MCF 10A (cell line): ENCODE measurements around the gene CTNNA2. TPM values are rescaled to one million over a fixed set of nuclear protein-coding genes. Genes with fewer than 3 reads are reported as not detected.

Source experiments
- BruUV-seq: library from RNA; stranded (reverse); fragments of 400-500 nt; replicated peaks from 2 replicates; lab custom pipeline; 2021; lab: Mats Ljungman, UMichigan
- CTCF ChIA-PET: fragments of 300-600 bp; sonication (Branson Sonifier 250); formaldehyde crosslinking; extraction: SDS; loops from one replicate; lab custom pipeline; 2021; ENCODE audit warnings: antibody characterized with exemption, inconsistent platforms; lab: Yijun Ruan, JAX
- POLR2A ChIA-PET: fragments of 300-600, 350-650 bp; sonication (Branson Sonifier 250); formaldehyde crosslinking; extraction: SDS; loops from one replicate; lab custom pipeline; 2020; ENCODE audit warnings: antibody characterized with exemption, inconsistent platforms; lab: Yijun Ruan, JAX
- DNase-seq: peaks from one replicate; pipeline ENCODE4 v3.0.0-alpha.2; 2018; ENCODE audit not compliant: unreplicated experiment
- H3K27ac Mint-ChIP-seq: one replicate; pipeline ENCODE4 v1.8.0; 2022; ENCODE audit warnings: mild to moderate bottlenecking, low read depth, mixed read lengths; ENCODE audit not compliant: unreplicated experiment
- H3K27me3 Mint-ChIP-seq: one replicate; pipeline ENCODE4 v1.8.0; 2022; ENCODE audit warnings: mixed read lengths; ENCODE audit not compliant: insufficient read depth, unreplicated experiment
- H3K36me3 Mint-ChIP-seq: one replicate; pipeline ENCODE4 v1.8.0; 2022; ENCODE audit warnings: mild to moderate bottlenecking, moderate library complexity, mixed read lengths; ENCODE audit not compliant: insufficient read depth, unreplicated experiment
- H3K4me1 Mint-ChIP-seq: one replicate; pipeline ENCODE4 v1.8.0; 2022; ENCODE audit warnings: mixed read lengths; ENCODE audit not compliant: insufficient read depth, unreplicated experiment
- H3K4me3 Mint-ChIP-seq: one replicate; pipeline ENCODE4 v1.8.0; 2022; ENCODE audit warnings: mild to moderate bottlenecking, moderate library complexity, mixed read lengths; ENCODE audit not compliant: unreplicated experiment
- H3K9me3 Mint-ChIP-seq: one replicate; pipeline ENCODE4 v1.8.0; 2022; ENCODE audit warnings: mixed read lengths; ENCODE audit not compliant: unreplicated experiment
- intact Hi-C: fragments of 100-400 bp; cut with micrococcal nuclease; formaldehyde crosslinking; loops from 2 replicates; pipeline ENCODE4 v1.14.1; 2022
- total RNA-seq: library from RNA; stranded (reverse); gene quantifications from 2 replicates; pipeline ENCODE4 v1.2.3, GENCODE V29; 2022
- TF ChIP-seq, protein P1 (sequence below): fragments of 200-600 bp; IDR thresholded peaks from one replicate; pipeline ENCODE4 v1.8.0; 2022; ENCODE audit warnings: antibody characterized with exemption, mild to moderate bottlenecking; ENCODE audit not compliant: unreplicated experiment

CTNNA2 gene
- total RNA-seq, 1 experiment from 2014 or later, result not detected

DNA sequence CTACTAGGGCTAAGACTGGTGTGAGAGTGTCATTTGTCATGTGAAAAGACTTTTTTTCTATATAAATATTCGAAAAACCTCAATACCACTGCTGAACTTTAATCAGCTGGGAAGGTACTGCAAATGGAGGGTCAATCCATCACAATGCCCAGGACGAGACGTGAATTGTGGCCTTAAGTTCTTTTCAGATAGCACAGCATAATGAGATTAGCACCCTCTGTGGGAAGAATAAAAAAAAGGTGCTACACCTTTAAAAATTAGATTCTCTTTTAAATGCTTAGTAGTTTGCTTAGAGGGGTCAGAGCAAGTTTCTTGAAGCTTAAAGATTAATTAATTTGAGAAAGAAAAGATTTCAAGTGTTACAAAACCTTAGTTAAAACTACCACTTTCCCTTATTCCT, 786.1 kb downstream of the CTNNA2 start:
- Mint-ChIP-seq H3K27ac (no peak overlapping the region), H3K9me3 (no peaks in the 10 kb centered on the region), H3K4me1 (no peaks in the 10 kb centered on the region), H3K27me3 (peaks cover 11% of the 10 kb centered on the region), H3K4me3 (no peak overlapping the region), H3K36me3 (no peaks in the 10 kb centered on the region)
- CTCF ChIA-PET, result interaction anchor here (0.5 to 0.7 kb wide), 2 partner anchors 296 to 447 kb away, joined by 3 read pairs; no protein-coding TSS in a partner anchor
- TF ChIP-seq, protein P1, sequence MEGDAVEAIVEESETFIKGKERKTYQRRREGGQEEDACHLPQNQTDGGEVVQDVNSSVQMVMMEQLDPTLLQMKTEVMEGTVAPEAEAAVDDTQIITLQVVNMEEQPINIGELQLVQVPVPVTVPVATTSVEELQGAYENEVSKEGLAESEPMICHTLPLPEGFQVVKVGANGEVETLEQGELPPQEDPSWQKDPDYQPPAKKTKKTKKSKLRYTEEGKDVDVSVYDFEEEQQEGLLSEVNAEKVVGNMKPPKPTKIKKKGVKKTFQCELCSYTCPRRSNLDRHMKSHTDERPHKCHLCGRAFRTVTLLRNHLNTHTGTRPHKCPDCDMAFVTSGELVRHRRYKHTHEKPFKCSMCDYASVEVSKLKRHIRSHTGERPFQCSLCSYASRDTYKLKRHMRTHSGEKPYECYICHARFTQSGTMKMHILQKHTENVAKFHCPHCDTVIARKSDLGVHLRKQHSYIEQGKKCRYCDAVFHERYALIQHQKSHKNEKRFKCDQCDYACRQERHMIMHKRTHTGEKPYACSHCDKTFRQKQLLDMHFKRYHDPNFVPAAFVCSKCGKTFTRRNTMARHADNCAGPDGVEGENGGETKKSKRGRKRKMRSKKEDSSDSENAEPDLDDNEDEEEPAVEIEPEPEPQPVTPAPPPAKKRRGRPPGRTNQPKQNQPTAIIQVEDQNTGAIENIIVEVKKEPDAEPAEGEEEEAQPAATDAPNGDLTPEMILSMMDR, result no peak
- intact Hi-C loops, result no loop called here
- POLR2A ChIA-PET, result interaction anchor here (0.6 to 0.8 kb wide), 2 partner anchors 574 to 1307 kb away, joined by 3 read pairs; no protein-coding TSS in a partner anchor
- BruUV-seq, result no TSS peak
- DNase-seq, result no peak

DNA sequence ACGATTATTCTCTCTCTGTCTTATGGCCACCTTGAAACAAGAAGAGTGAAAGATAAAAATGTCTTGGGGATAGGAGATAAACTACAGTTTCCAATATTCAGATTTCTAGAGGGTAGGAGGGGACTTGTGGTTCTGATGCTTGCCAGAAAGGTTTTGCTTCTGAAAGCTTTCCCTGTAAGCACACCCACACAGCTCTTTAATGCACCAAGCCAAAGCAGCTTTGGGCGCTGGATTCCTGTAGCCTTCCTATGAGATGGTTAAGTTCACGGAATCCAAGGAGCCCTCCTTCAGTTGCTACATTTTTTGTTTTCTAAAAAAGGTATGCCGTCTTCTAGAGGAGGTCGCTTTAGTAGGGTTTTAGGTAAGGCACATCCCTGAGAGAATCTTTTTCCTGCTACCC, 786.8 kb downstream of the CTNNA2 start:
- no peaks in the 10 kb centered on the region for H3K4me1 Mint-ChIP-seq
- H3K9me3 Mint-ChIP-seq, result no peaks in the 10 kb centered on the region
- no peaks in the 10 kb centered on the region for H3K36me3 Mint-ChIP-seq
- no TSS peak for BruUV-seq
- H3K27ac Mint-ChIP-seq, result no peak overlapping the region
- TF ChIP-seq, protein P1, result no peak
- no peak for DNase-seq
- ChIA-PET CTCF (interaction anchor here (0.5 kb wide), 1 partner anchor 296 kb away, joined by 3 read pairs; no protein-coding TSS in a partner anchor), POLR2A (interaction anchor here (0.6 to 0.8 kb wide), 2 partner anchors 46 to 573 kb away, joined by 3 to 5 read pairs; no protein-coding TSS in a partner anchor)
- no peak overlapping the region for H3K4me3 Mint-ChIP-seq
- H3K27me3 Mint-ChIP-seq, result peaks cover 11% of the 10 kb centered on the region
- intact Hi-C loops, result no loop called here

DNA sequence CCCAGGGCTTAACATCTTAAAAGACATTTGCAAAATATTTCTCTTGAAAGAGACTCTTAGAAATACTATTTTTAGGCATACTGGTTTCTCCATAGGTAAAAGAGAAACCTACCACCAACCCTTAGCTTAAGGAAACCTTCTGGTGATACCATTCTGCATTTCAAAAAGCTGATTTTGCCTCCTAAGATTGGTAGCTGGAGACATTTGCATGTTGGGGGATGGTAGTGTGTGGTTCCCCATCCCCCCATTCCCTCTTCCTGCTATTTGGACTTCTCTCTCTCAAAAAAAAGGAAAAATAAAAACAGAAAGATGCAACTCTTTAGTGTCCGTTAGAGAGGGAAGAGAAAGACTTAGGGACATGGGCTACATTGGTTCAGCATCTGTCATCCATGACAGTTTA, 787.5 kb downstream of the CTNNA2 start:
- H3K27ac Mint-ChIP-seq, result no peak overlapping the region
- TF ChIP-seq, protein P1, result no peak
- H3K27me3 Mint-ChIP-seq, result peaks cover 11% of the 10 kb centered on the region

GRCh38 chr2:80300954-80301353, 788.1 kb downstream of the CTNNA2 start:
- no peaks in the 10 kb centered on the region for H3K4me1 Mint-ChIP-seq
- POLR2A ChIA-PET, result no interaction called here
- DNase-seq, result no peak
- TF ChIP-seq, protein P1, result no peak
- no peak overlapping the region for H3K27ac Mint-ChIP-seq
- CTCF ChIA-PET, result interaction anchor here (0.6 to 0.9 kb wide), 2 partner anchors 58 to 227 kb away, joined by 3 to 4 read pairs; no protein-coding TSS in a partner anchor
- H3K9me3 Mint-ChIP-seq, result no peaks in the 10 kb centered on the region
- no peaks in the 10 kb centered on the region for H3K36me3 Mint-ChIP-seq
- BruUV-seq, result no TSS peak
- intact Hi-C loops, result no loop called here
- no peak overlapping the region for H3K4me3 Mint-ChIP-seq
- peaks cover 11% of the 10 kb centered on the region for H3K27me3 Mint-ChIP-seq

More for the DNA sequence above, 787.5 kb downstream of the CTNNA2 start:
- DNase-seq, result no peak
- intact Hi-C loops, result no loop called here
- no peak overlapping the region for H3K4me3 Mint-ChIP-seq
- H3K4me1 Mint-ChIP-seq, result no peaks in the 10 kb centered on the region
- BruUV-seq, result no TSS peak
- H3K36me3 Mint-ChIP-seq, result no peaks in the 10 kb centered on the region
- ChIA-PET CTCF (no interaction called here), POLR2A (interaction anchor here (0.6 kb wide), 1 partner anchor 45 kb away, joined by 5 read pairs; no protein-coding TSS in a partner anchor)
- H3K9me3 Mint-ChIP-seq, result no peaks in the 10 kb centered on the region
